Stimulated activated CD8-positive, alpha-beta memory T cell treated with anti-CD3 and anti-CD28 coated beads, Interleukin-12 subunit alpha, Interleukin-12 subunit beta, amount 100 ng/mL, for 4 hours (primary cell): ENCODE results near the gene RPS8.
"Not testable (repeated sequence)": the region's sequence is repeated elsewhere in the genome, so short reads cannot be mapped to it uniquely, and the experiment has no call there.

Experiments used
- DNase-seq: peaks from one replicate; pipeline ENCODE4 v3.0.0-alpha.2; 2020; ENCODE audit warnings: low read depth

Gene RPS8

DNA sequence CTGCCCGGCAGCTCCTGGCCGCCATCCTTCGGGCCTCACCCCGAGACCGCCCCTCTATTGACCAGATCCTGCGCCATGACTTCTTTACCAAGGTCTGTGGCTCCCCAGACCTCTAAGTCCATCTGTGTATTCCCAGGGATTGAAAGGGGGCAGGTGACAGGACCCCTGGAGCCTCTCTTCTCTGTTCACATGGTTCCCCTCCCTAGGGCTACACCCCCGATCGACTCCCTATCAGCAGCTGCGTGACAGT lies 27.6 kb downstream of the RPS8 start:
- no peak for DNase-seq

DNA sequence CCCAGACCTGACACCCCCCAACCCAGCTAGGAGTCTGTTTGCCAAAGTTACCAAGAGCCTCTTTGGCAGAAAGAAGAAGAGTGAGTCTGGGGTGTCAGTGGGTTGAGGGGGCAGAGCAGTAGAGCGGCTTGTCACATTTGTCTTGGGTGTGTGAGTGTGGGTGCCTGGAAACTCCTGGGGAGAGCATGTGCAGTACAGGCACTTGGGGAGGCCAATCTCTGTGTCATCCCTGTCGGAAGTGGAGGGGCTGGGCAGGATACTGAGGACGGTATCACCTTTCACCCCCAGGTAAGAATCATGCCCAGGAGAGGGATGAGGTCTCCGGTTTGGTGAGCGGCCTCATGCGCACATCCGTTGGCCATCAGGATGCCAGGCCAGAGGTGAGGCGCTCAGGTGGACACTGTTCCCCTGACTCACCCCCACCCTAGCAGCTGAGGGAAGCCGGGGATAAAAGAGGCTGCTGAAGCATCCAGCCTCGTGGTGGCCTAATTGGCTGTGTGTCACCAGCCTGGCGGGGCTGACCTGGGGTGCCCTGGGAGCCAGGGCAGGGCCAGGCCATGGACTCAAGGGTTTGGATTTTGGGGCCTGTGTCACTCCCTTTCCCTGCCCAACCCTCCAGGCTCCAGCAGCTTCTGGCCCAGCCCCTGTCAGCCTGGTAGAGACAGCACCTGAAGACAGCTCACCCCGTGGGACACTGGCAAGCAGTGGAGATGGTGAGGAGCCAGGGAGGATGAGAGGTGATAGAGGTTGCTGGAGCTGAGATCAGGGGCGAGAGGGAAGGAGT lies 28.2 kb downstream of the RPS8 start:
- DNase-seq = no peak

- DNase-seq = no peak
Observed at GRCh38 chr1:44805311-44806024, 30.1 kb downstream of the RPS8 start.

DNA sequence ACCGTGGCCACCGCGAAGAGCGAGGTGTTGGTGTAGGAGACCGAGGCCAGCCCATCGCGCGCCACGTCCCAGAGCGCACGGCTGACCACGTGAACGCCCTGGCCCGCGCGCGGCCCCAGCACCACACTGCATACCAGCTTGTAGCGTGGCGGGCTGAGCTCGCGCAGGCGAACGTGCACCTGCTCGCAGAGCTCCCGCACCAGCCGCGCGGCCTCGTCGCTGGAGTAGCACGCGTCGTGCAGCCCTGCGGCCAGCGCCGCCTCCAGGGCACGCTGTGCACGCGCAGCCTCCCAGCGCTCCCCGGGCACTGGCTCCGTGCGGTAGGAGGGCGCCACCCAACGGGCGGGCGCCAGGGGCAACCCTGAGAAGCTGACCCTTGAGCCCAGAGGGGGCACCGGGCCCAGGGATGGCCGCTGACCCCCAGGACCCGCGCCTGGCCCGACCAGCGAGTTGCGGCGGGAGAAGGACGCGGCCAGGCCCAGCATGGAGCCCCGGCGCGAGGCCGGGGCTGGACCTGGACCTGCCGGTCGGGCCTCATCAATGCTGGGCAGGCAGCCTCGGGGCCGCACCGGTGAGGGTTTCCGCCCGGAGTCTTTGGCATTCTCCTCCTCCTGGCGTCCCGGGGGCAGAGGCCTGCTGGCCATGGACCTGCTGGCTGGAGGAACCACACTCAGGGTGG lies 30.8 kb downstream of the RPS8 start:
- DNase-seq = no peak

DNA sequence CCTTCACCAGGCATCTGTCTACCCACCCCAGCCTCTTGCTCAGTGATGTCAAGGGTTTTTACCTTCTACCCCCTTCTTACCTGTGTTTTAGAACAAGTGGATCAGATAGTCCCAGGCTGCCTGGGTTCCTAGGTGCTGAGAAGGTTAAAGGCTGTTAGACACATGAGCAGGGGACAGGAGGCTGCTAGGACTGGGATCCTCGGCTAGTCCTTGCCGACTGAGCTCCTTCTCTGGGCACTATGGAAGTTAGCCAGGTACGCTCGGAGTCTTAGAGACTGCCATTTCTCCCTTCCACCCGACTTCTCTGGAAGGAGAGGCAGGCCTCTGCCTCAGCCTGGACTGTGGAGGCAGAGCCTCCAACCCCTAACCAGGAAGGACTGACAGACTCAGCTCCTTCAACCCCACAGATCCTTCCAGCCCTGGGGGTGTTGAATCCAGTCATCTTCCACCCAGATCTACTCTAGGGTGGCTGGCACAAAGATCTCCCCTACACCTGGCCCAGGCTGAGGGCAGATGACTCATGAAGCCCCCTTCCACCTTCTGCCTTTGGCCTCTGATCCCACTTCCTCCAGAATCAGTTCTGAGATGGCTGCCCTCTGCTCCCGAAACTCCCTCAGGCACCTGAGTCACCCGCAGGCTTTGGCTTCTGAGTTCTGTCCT lies 31.5 kb downstream of the RPS8 start, which contains the start of gene DYNLT4:
DYNLT4 (minus strand) TSS at position 648 of the 660 bp plus-strand sequence. CDS start 683 bp downstream, outside the sequence.
- no peak for DNase-seq

DNA sequence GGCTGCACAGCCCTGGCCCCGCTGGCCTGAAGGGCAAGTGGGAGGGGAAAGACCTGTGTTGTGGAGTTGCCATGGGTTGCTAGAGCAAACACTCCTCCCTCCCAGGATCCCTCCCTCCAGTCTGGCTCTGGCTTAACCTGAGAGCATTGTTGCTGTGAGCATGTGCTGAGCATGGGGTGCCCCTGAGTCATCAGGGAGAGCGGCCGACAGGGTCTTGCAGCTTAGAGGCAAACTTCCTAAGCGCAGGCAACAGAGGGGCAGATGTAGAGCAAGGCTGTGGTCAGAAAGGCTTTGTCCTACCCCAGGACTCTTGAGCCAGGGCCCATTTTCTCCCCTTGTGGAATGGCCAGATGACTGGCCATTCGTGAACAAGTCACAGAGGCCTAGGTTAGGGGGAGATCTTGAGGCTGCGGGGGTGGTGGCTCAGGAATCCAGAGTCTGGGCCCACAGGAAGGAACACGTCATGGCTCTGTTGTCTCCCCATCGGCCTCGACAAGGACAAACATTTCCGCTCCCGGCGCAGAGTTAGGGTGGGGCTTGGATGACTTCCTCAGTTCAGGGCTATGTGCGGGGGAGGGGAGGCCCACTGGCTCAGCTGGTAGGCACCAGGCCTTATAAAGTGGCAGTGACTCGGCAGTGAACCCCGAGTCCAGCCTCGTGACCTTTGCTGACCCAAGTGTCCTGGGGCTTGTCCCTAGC lies 32.2 kb downstream of the RPS8 start:
- peak; percentile 76 for DNase-seq

DNA sequence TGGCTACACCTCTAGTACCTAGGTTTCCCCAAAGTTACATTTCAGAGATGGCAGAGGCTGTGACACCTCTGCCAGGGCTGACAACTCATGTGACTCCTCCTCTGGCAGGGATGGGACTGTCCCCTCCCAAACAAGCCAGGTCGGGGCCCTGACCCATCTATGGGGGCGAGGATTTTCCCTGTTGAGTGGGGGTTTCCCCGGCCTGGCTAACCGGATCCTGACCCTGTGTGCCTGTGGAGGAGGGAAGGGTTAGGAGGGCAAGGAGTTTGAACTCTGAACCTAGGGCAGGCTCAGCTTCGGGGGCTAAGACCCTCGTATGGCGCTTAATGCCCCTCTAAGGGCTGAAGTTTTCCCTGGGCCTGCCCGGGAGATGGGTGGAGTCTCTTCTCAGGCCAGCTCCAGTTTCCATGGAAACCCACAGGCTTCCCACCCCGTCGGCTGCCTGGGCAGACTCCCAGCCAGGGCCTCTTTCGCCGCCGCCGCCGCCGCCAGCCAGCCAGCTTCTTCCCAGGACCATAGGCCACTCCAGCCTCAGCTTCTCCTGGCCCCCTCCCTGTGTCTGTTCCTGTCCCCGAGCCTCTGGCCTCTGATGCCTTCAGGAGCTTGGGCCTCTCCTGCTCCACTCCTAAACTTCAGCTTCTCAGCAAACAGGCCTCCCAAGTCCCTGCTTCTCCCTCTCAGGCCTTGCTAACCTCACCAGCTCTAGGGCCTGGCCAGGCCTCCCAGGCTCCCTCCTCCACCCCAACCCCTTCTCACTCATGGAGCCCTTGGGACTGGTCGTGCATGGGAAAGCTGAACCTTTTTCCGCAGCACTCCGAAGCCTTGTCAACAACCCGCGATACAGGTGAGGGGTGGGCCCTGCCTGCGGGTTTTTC lies 33.0 kb downstream of the RPS8 start, which contains the start of gene BTBD19:
BTBD19 (plus strand) TSS at position 461 of the 875 bp plus-strand sequence; CDS start at position 759, 298 bp downstream.
- DNase-seq = peak; percentile 61

- DNase-seq = peak; percentile 73
Observed at GRCh38 chr1:44808938-44809917, 33.9 kb downstream of the RPS8 start.

DNA sequence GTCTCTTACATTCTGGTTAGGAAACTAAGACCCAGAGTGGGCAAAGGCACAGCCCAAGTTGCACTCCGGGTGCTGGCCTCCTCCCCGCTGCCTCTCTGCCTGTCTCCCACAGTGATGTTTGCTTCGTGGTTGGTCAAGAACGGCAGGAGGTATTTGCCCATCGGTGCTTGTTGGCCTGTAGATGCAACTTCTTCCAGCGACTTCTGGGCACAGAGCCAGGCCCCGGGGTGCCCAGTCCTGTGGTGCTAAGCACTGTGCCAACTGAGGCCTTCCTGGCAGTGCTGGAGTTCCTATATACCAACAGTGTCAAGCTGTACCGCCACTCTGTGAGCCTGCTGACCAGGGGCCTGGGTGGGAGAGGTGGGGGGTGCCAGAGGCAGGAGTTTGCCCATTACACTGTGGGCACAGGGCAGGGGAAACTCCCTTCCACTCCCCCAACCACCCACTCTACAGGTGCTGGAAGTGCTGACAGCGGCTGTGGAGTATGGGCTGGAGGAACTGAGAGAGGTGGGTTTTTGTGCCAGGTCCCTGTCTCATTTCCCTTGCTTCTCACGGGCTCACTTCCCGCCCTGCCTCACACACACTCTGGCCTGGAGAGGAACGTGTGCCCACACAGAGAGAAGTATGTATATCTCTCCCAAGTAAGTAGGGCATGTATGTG lies 34.9 kb downstream of the RPS8 start:
- no peak for DNase-seq

DNA sequence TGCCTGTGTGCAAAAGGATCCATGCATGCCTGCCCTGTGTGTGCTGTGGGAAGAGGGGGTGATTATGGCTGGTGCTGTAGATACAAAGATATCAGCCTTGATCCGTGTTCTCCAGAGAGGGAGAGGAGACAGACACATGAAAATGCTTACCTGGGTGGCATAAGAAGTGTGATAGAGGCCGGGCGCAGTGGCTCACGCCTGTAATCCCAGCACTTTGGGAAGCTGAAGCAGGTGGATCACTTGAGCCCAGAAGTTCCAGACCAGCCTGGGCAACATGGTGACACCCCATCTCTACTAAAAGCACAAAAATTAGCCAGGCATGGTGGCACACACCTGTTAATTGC lies 35.4 kb downstream of the RPS8 start:
- not testable (repeated sequence) for DNase-seq

GRCh38 chr1:44811234-44811633 lies 35.9 kb downstream of the RPS8 start:
- no peak for DNase-seq

- no peak for DNase-seq
Observed at GRCh38 chr1:44812822-44813543, 37.6 kb downstream of the RPS8 start.

DNA sequence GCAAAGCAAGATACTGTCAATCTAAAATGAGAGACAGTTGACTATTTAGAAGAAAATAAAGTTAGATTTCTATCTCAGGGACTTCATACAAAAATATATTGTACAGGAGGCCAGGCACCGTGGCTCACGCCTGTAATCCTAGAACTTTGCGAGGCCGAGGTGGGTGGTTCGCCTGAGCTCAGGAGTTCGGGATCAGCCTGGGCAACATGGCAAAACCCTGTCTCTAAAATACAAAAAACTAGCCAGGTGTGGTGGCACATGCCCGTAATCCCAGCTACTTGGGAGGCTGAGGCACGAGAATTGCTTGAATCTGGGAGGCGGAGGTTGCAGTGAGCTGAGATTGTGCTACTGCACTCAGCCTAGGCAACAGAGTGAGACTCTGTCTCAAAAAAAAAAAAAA lies 40.6 kb downstream of the RPS8 start:
- not testable (repeated sequence) for DNase-seq

DNA sequence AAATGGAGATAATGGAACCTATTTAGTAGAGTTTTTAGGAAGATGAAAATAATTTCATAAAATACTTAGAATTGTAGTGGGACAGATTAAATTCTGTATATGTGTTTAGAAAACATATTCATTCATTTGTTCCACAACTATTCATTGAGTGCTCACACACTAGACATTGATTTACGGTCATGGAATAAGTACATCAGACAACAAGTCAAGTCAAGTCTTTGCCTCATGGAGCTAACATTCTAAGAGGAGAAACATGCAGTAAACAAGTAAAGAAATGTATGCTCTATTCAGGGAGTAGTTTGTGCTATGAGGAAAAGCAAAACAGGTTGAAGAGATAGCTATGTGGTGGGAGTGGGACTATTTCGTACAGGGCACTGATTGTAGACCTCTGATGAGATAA lies 42.0 kb downstream of the RPS8 start:
- DNase-seq = no peak

DNA sequence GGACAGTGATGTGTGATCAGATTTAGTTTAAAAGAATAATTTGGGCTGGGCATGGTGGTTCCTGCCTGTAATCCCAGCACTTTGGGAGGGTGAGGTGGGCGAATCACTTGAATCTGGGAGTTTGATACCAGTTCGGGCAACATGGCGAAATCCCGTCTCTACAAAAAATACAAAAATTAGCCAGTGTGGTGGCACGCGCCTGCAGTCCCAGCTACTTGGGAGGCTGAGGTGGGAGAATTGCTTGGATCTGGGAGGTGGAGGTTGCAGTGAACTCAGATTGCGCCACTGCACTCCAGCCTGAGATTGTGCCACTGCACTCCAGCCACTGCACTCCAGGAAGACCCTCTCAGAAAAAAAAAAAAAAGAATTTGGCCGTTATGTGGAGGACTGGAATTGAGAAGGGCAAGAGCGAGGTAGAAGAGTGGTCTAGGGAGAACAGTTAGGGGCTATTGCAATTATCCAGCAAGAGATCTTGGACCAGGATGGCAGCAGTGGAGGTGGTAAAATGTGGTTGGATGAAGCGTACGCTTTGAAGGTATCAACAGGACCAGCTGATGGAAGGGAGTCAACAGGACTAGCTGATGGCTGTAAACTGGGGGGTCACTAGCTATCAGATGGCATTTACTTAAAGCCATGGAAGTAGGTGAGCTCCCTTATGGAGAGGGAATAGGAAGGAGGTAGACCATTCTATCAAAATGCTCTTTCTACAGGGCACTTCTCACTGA lies 42.6 kb downstream of the RPS8 start:
- no peak for DNase-seq

DNA sequence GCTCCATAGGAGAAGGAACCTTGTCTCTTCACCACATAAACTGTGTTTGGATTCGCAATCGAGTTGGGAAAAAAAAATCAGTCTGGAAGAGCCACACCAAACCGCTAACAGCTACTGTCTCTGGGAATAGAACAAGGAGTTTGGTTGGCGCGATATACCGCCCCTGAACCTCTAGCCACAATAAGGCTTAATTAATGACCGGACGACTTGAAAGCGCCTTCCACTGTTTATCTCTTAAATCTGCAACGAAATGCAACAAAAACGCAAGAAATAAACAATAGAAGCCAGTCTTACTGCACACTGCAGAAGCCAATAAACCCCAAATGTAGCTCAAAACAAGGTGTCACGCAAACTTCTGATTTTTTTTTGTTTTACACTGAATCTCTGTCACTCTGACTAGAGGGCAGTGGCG lies 43.9 kb downstream of the RPS8 start:
- DNase-seq = no peak

DNA sequence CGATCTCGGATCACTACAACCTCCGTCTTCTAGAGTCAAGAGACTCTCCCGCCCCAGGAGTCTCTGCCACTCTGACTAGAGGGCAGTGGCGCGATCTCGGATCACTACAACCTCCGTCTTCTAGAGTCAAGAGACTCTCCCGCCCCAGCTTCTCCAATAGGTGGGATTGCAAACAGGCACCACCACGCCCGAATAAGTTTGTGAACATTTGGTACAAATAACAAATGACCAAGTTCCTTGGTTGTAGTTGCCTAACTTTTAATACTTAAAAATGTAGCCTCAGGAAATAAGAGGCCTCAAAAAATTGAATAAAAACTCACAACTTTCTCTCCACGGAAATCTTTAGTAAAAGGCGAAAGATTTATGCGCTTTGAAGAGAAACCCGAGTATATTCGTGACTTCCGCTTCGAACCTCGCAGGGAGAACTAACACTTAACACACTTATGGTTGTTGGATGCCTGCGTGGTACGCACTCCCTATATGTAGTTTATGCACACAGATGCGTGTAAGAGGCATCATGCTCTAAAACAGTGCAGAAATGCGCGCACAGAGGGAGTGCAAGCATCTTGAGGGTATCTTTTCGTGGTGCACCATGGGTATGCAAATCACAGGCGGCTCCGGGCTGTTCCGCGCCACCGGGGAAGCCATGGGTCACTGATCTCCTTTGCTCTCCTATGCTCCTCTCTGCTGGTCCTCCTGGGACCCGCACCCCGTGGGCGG lies 44.4 kb downstream of the RPS8 start:
- peak; percentile 63 for DNase-seq
